K562 (cell line): ENCODE results near the gene DNAH1.

Source experiments
- EP300 ChIP-seq: IDR thresholded peaks from 2 replicates; pipeline ENCODE4 v1.6.1; 2012; ENCODE audit warnings: low read length, improper control_type of control experiment
- GABPB1 ChIP-seq: sonication (generic); formaldehyde crosslinking; IDR thresholded peaks from 2 replicates; pipeline ENCODE4 v1.8.0; 2022; ENCODE audit warnings: mild to moderate bottlenecking, missing genetic modification reagents
- KDM4B ChIP-seq, 2 experiments: fragments of 450-650 bp in 1 of 2; sonication (generic) in 1 of 2; IDR thresholded peaks; 2 replicates each; pipeline ENCODE4 v1.6.1; 2016 to 2017; ENCODE audit warnings: borderline replicate concordance in 2 of 2, antibody characterized with exemption in 1 of 2, low read depth in 1 of 2, mild to moderate bottlenecking in 1 of 2
- RBBP5 ChIP-seq: fragments of 200-600 bp; sonication (generic); IDR thresholded peaks from 2 replicates; pipeline ENCODE4 v1.6.1; 2012; ENCODE audit warnings: borderline replicate concordance, mild to moderate bottlenecking, low read length, control low read depth, inconsistent platforms; ENCODE audit not compliant: insufficient read depth, poor library complexity, severe bottlenecking
- SREBF2 ChIP-seq: sonication (generic); formaldehyde crosslinking; IDR thresholded peaks from 2 replicates; pipeline ENCODE4 v1.4.0; 2020; ENCODE audit warnings: mild to moderate bottlenecking, missing genetic modification reagents
- ZEB2 ChIP-seq: fragments of 450-650 bp; IDR thresholded peaks from 2 replicates; pipeline ENCODE4 v1.6.1; 2016
- TF ChIP-seq, protein P1 (sequence below): fragments of 200-400 bp; formaldehyde crosslinking; IDR thresholded peaks from 2 replicates; pipeline ENCODE4 v1.6.1; 2017; ENCODE audit warnings: mild to moderate bottlenecking, low read depth, low read length, moderate library complexity
- TF ChIP-seq, protein P2 (sequence below): sonication (generic); formaldehyde crosslinking; IDR thresholded peaks from 2 replicates; pipeline ENCODE4 v1.5.0; 2020; ENCODE audit warnings: missing genetic modification reagents
- TF ChIP-seq, protein P3 (sequence below): sonication (generic); formaldehyde crosslinking; IDR thresholded peaks from 2 replicates; pipeline ENCODE4 v1.8.1; 2022; ENCODE audit warnings: missing genetic modification reagents

DNA sequence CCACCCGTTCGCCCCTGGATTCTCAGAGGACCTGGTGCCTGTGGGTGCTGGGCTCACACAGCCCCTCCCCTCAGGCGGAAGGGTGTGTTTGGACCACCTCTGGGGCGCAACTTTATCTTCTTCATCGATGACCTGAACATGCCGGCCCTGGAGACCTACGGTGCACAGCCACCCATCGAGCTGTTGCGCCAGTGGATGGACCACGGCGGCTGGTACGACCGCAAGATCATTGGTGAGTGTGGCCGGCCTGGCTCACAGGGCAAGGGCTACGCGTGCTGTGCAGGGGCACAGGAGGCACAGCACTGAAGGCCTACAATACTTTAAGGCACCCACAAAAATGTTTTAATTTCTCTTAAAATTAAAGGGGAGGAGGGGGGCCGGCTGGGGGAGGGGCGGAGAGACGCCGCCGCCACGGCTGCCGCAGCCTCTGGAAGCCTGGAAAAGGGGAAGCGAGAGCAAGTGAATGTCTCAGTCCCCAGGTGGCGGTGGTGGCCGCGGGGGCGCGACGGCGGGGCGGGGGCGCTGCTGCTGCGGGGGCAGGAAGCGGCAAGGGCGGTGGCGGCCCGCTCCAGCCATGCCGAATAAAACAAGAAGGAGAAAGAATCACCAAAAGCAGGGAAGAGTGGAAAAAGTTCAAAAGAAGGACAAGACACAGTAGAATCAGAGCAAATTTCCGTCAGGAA, 56.8 kb downstream of the DNAH1 start:
- TF ChIP-seq RBBP5 (no peak), SREBF2 (no peak), ZEB2 (no peak), GABPB1 (CRISPR knock-in tag) (no peak), EP300 (no peak), KDM4B (IDR thresholded peaks at IDR 0.05; ENCODE audit: borderline replicate concordance in 2 of 2, low read depth in 1 of 2) (no peak)
- TF ChIP-seq, protein P1, sequence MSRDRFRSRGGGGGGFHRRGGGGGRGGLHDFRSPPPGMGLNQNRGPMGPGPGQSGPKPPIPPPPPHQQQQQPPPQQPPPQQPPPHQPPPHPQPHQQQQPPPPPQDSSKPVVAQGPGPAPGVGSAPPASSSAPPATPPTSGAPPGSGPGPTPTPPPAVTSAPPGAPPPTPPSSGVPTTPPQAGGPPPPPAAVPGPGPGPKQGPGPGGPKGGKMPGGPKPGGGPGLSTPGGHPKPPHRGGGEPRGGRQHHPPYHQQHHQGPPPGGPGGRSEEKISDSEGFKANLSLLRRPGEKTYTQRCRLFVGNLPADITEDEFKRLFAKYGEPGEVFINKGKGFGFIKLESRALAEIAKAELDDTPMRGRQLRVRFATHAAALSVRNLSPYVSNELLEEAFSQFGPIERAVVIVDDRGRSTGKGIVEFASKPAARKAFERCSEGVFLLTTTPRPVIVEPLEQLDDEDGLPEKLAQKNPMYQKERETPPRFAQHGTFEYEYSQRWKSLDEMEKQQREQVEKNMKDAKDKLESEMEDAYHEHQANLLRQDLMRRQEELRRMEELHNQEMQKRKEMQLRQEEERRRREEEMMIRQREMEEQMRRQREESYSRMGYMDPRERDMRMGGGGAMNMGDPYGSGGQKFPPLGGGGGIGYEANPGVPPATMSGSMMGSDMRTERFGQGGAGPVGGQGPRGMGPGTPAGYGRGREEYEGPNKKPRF: no peak
- TF ChIP-seq, protein P2, sequence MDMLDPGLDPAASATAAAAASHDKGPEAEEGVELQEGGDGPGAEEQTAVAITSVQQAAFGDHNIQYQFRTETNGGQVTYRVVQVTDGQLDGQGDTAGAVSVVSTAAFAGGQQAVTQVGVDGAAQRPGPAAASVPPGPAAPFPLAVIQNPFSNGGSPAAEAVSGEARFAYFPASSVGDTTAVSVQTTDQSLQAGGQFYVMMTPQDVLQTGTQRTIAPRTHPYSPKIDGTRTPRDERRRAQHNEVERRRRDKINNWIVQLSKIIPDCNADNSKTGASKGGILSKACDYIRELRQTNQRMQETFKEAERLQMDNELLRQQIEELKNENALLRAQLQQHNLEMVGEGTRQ (CRISPR knock-in tag): no peak
- TF ChIP-seq, protein P3, sequence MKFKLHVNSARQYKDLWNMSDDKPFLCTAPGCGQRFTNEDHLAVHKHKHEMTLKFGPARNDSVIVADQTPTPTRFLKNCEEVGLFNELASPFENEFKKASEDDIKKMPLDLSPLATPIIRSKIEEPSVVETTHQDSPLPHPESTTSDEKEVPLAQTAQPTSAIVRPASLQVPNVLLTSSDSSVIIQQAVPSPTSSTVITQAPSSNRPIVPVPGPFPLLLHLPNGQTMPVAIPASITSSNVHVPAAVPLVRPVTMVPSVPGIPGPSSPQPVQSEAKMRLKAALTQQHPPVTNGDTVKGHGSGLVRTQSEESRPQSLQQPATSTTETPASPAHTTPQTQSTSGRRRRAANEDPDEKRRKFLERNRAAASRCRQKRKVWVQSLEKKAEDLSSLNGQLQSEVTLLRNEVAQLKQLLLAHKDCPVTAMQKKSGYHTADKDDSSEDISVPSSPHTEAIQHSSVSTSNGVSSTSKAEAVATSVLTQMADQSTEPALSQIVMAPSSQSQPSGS (CRISPR knock-in tag): no peak
